A673 (cell line): ENCODE results near the gene MLLT6. TPM values are rescaled to one million over a fixed set of nuclear protein-coding genes. Genes with fewer than 3 reads are reported as not detected.

ENCODE experiments used
- BruUV-seq: library from RNA; stranded (reverse); fragments of 400-500 nt; replicated peaks from 2 replicates; lab custom pipeline; 2021; lab: Mats Ljungman, UMichigan
- CTCF ChIA-PET: fragments of 300-600 bp; sonication (Branson Sonifier 250); formaldehyde crosslinking; loops from one replicate; lab custom pipeline; 2022; ENCODE audit warnings: antibody characterized with exemption; lab: Charles Lee
- POLR2A ChIA-PET: fragments of 300-600 bp; sonication (Branson Sonifier 250); formaldehyde crosslinking; loops from one replicate; lab custom pipeline; 2022; ENCODE audit warnings: antibody characterized with exemption; ENCODE audit not compliant: low non-redundant PET; lab: Charles Lee
- DNase-seq: peaks from one replicate; pipeline ENCODE4 v3.0.0-alpha.2; 2015; ENCODE audit warnings: low spot score
- H3K27ac ChIP-seq: fragments of 200-600 bp; sonication (generic); 2 replicates; pipeline ENCODE4 v1.5.1; 2016; ENCODE audit warnings: mixed run types, low read depth, mild to moderate bottlenecking, mixed read lengths, antibody characterized with exemption, low read length; ENCODE audit not compliant: poor library complexity, severe bottlenecking
- H3K27me3 ChIP-seq: fragments of 200-600 bp; sonication (generic); replicated peaks from 2 replicates; pipeline ENCODE4 v1.6.1; 2017; ENCODE audit warnings: mixed run types, low read depth, mild to moderate bottlenecking, mixed read lengths, antibody characterized with exemption, low read length; ENCODE audit not compliant: insufficient read depth, poor library complexity
- H3K36me3 ChIP-seq: fragments of 200-600 bp; sonication (generic); 2 replicates; pipeline ENCODE4 v1.6.1; 2016; ENCODE audit warnings: mixed run types, mild to moderate bottlenecking, mixed read lengths, antibody characterized with exemption, low read length; ENCODE audit not compliant: insufficient read depth, poor library complexity, severe bottlenecking
- H3K4me1 ChIP-seq: fragments of 200-600 bp; sonication (generic); 2 replicates; pipeline ENCODE4 v1.6.1; 2017; ENCODE audit warnings: mixed run types, mild to moderate bottlenecking, mixed read lengths, antibody characterized with exemption, low read length; ENCODE audit not compliant: insufficient read depth, poor library complexity, severe bottlenecking
- H3K4me3 ChIP-seq: fragments of 200-600 bp; sonication (generic); 2 replicates; pipeline ENCODE4 v1.5.1; 2016; ENCODE audit warnings: low read depth, mixed run types, mild to moderate bottlenecking, mixed read lengths, low read length; ENCODE audit not compliant: poor library complexity, severe bottlenecking
- H3K9me3 ChIP-seq: fragments of 200-600 bp; sonication (generic); 2 replicates; pipeline ENCODE4 v1.6.1; 2016; ENCODE audit warnings: mixed run types, low read depth, mild to moderate bottlenecking, mixed read lengths, antibody characterized with exemption, low read length; ENCODE audit not compliant: poor library complexity, severe bottlenecking
- CTCF ChIP-seq: fragments of 300-800, 200-600 bp; sonication (generic); conservative IDR thresholded peaks from 2 replicates; pipeline ENCODE4 v1.5.1; 2017; ENCODE audit warnings: low read depth, mild to moderate bottlenecking, antibody characterized with exemption, low read length, moderate library complexity, mixed read lengths
- EZH2 ChIP-seq: fragments of 200-600 bp; sonication (generic); IDR thresholded peaks from 2 replicates; pipeline ENCODE4 v1.6.1; 2017; ENCODE audit warnings: borderline replicate concordance, low read depth, mild to moderate bottlenecking, mixed read lengths, antibody characterized with exemption, low read length; ENCODE audit not compliant: poor library complexity, severe bottlenecking
- intact Hi-C: fragments of 100-400 bp; cut with micrococcal nuclease; formaldehyde crosslinking; loops from one replicate; pipeline ENCODE4 v1.10.0; 2022; ENCODE audit not compliant: unreplicated experiment
- total RNA-seq: library from RNA; stranded (reverse); gene quantifications from 2 replicates; pipeline ENCODE4 v1.2.3, GENCODE V29; 2021

Gene MLLT6
- total RNA-seq, 1 experiment from 2014 or later, result 41.4 TPM

DNA sequence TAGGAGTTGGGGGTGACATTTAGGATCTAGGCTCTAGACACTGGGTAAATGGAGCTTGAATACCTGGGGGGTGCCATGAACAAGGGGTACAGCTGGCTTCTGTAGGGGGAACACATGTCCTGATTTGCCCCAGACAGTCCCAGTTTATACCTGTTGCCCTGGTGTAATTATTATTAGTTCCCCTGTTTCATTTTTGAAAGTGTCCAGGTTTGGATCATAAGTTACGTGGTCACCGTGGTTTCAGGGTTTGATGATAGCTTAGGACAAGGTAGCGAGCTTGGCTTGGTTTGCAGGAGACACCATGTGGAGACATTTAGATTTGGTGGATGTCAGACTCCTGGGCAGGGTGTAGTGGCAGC is 5.5 kb downstream of the MLLT6 start:
- BruUV-seq, result no TSS peak
- no peak overlapping the region for H3K4me3 ChIP-seq
- H3K27me3 ChIP-seq, result no peaks in the 10 kb centered on the region
- H3K9me3 ChIP-seq, result no peaks in the 10 kb centered on the region
- TF ChIP-seq EZH2 (no peak), CTCF (no peak)
- no peaks in the 10 kb centered on the region for H3K4me1 ChIP-seq
- ChIA-PET CTCF (no interaction called here), POLR2A (no interaction called here)
- intact Hi-C loops, result no loop called here
- H3K27ac ChIP-seq, result no peak overlapping the region
- H3K36me3 ChIP-seq, result peaks cover 11% of the 10 kb centered on the region
- DNase-seq, result no peak

- Histone ChIP-seq H3K4me3 (no peak overlapping the region), H3K36me3 (peaks cover 11% of the 10 kb centered on the region), H3K4me1 (no peaks in the 10 kb centered on the region), H3K9me3 (no peaks in the 10 kb centered on the region), H3K27me3 (no peaks in the 10 kb centered on the region), H3K27ac (no peak overlapping the region)
- no peak for DNase-seq
- ChIA-PET CTCF (no interaction called here), POLR2A (no interaction called here)
- no TSS peak for BruUV-seq
- no peak for TF ChIP-seq CTCF
- TF ChIP-seq EZH2, result no peak
- intact Hi-C loops, result no loop called here
Observed at GRCh38 chr17:38710985-38711384, 5.9 kb downstream of the MLLT6 start.

DNA sequence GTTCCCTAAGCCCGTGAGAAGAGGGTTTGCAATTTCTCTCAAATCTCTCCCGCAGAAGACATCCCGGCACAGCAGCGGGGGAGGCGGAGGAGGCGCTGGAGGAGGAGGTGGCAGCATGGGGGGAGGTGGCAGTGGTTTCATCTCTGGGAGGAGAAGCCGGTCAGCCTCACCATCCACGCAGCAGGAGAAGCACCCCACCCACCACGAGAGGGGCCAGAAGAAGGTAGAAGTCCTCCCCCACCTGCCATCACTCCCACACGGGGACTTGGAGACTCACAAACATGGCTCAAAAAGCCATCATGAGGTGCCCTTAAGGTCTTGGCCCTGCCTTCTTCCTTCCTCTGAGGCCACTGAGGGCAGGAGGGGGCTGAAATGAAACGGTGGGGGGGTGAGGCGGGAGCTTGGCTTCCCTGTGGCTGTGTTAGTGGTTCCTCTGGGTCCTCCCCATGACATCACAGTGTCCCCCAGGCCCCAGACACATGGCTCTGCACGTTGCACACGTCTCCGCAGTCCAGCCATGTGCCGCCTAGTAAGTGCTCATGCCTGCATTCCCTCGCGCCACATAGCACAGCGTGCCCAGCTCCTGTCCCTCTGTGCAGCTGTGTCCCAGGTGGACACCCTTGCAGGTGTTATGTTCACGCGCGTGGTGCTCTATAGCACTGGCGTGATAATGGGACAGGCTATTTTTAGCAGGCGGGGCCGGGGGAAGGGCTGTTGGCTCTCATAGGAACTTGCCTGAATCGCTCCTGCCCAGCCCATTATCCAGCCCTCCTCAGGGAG is 6.9 kb downstream of the MLLT6 start:
- DNase-seq, result no peak
- ChIA-PET POLR2A (no interaction called here), CTCF (no interaction called here)
- Histone ChIP-seq H3K9me3 (no peaks in the 10 kb centered on the region), H3K36me3 (peaks cover 13% of the 10 kb centered on the region), H3K27ac (no peak overlapping the region), H3K4me3 (no peak overlapping the region), H3K4me1 (no peaks in the 10 kb centered on the region), H3K27me3 (no peaks in the 10 kb centered on the region)
- TF ChIP-seq CTCF, result no peak
- no peak for TF ChIP-seq EZH2
- intact Hi-C loops, result no loop called here
- BruUV-seq, result no TSS peak
